KBM-7 (cell line): ENCODE measurements around the gene CACNB4.
"Not testable (repeated sequence)": the region's sequence is repeated elsewhere in the genome, so short reads cannot be mapped to it uniquely, and the experiment has no call there.

Experiments
- DNase-seq: peaks from one replicate; pipeline ENCODE4 v3.0.0-alpha.2; 2015
- in situ Hi-C: fragments of 300-500 bp; cut with MboI; formaldehyde crosslinking; loops from 2 replicates; pipeline ENCODE4 v1.14.3; 2020; ENCODE audit warnings: low sequenced_read_pairs, low pct_unique_long_range_greater_than_20kb, mixed read lengths

The CACNB4 gene

DNA sequence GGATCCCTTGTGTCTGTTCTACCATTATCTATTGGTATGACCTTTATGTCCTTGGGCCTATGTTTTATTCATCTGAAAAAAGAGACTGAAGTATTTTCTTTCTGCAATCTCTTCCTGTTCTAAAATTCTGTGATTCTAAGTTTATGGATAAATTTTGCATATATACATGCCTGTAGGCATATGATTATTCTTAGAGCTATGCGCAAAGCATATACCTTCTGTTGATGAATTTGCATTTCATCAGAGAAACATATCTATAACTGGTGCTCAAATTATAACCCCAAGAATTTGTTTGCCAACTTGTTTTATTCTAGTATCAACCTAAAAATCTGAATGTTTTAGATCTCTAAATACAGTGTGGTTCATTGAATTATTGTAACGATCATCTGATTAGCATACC is 6.7 kb downstream of the CACNB4 start:
- DNase-seq: no peak
- in situ Hi-C loops: no loop called here

GRCh38 chr2:152090726-152091125 is 8.1 kb downstream of the CACNB4 start:
- DNase-seq, in situ Hi-C loops: not testable (repeated sequence)

DNA sequence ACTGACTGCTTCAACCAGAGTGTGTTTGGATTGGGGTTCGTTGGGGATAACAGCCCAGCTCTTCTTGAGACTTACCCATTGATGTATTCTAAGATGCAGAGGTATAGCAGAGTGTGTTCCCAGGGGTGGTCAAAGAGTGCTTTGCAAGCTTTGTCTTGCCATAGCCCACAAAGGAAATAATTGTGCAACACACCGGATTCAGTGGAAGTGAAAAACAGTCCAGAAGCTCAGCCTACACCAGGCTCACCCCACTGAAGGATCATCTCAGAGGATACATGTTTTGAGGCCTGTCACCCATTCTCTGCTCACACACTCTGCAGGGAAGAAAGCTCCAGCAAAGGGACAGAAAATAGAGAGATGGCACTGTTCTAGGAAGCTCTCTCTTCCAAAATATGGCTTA is 9.6 kb downstream of the CACNB4 start:
- in situ Hi-C loops: no loop called here

DNA sequence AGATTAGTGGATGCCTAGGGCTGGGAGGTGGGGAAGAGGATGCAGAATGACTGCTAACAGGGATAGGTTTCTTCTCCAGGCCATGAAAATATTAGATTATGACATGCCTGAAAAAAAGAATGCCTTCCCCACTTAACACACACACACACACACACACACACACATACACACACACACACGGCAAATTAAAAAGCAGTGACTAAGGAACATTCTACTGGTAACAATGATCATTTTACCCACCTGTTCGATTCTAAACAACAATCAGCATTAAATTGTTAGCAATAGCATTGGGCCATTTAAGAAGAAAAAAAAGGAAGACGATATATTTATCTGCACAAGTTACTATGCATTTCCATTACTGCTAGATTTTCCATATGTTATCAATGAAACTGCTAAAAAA is 10.8 kb downstream of the CACNB4 start:
- DNase-seq: no peak
- in situ Hi-C loops: no loop called here

More for the DNA sequence above, 9.6 kb downstream of the CACNB4 start:
- DNase-seq: peak; percentile 71

DNA sequence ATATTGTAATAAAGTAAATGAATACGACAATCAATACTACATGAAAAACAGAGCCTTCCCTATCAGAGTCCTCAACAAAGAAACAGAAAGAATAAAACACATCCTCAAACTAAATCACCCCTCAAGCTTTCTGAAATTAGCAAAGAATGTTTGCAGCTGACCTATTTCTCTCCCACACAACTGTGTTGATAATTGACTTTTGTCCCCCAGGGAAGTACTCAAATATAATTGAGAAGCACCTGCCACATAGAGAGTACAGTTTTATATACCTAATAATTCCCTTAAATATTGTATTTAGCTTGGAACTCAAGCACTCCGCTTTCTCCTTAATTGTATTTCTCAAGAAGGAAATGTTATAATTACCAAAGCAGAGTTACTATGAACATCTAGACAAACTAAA is 12.6 kb downstream of the CACNB4 start:
- DNase-seq: no peak
- in situ Hi-C loops: no loop called here

DNA sequence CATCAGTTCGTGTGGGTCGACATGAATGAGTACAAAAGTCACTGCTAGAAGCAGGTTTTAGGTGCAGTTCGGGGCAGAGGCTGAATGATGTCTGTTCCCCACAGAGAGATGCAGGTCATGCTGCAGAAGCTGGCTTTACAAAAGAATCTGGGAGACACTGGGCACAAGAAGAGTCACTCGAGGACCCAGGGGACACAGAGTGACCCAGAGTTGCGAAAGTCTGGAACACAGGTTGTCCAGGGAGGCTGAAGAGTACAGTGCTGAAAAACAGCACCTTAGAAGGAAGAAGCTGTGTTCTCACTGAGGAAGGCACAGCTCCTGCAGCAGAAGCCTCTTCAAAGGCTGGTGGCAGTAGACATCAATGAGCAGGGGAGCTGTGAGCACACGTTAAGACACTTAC is 14.8 kb downstream of the CACNB4 start:
- in situ Hi-C loops: no loop called here
- DNase-seq: no peak

- in situ Hi-C loops: no loop called here
- no peak for DNase-seq
Measured at GRCh38 chr2:152083202-152083875, 15.5 kb downstream of the CACNB4 start.

GRCh38 chr2:152078662-152079061 is 20.2 kb downstream of the CACNB4 start:
- DNase-seq: no peak
- in situ Hi-C loops: no loop called here

- DNase-seq: no peak
- in situ Hi-C loops: no loop called here
Measured at GRCh38 chr2:152078023-152078422, 20.8 kb downstream of the CACNB4 start.

- no peak for DNase-seq
- in situ Hi-C loops: no loop called here
Measured at GRCh38 chr2:152075461-152076050, 23.3 kb downstream of the CACNB4 start.

DNA sequence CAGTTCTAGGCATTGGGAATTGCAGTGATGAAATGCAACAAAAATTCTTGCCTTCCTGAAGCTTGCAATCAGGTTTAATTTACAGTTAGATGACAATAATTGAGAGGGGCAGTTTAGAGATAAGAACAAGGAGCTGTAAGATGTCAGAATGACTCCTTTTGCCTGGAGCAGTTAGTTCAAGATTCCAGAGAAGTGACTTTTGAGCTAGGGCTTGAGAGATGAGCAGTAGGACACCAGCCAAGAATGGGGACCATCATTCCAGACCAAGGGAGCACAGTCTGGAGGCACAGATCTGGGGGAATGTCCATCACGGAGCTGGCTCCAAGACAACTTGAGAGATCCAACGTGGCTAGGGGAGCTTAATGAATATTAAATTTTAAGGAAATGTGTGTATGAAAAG is 26.8 kb downstream of the CACNB4 start:
- in situ Hi-C loops: no loop called here
- DNase-seq: no peak

GRCh38 chr2:152071518-152071917 is 27.3 kb downstream of the CACNB4 start:
- in situ Hi-C loops: no loop called here

DNA sequence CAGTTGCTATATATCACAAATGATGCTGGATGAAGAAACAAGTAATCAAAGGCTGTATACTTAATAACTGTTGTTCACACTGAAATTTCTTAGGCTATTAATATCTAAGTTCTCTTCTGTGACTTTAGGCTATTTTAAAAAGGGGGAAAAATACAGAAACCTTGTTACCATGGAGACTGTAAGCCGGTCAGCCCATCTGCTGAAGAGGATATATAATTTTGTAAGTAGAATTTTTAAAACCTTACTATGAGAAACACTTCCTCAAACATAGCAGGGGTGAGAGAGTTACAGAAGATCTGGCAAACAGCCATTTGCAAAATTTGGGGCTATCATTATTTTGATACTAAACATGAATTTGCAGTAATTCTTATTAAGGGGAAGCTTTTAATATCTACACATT is 27.8 kb downstream of the CACNB4 start:
- in situ Hi-C loops: no loop called here
- peak; percentile 39 for DNase-seq

More at GRCh38 chr2:152071518-152071917, 27.3 kb downstream of the CACNB4 start:
- DNase-seq: no peak

DNA sequence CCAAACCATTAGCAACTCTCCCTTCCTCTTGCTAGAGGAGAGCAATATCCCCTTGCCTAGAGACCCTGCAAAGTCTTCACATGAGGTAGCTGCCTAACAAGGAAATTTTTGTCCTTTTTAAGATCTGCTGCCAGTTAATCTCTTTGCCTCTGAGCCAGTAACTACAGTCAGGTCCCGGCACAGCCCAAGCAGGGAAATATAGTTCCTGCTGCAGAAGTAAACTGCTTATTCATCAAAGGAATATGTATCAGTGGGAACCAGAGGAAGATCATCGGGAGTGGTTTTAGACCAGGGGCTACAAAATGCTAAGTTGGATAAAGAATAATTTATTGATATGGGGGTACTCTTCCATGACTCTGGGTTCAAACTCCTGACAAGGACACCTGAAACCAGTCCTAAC is 30.6 kb downstream of the CACNB4 start:
- DNase-seq: no peak
- in situ Hi-C loops: no loop called here

DNA sequence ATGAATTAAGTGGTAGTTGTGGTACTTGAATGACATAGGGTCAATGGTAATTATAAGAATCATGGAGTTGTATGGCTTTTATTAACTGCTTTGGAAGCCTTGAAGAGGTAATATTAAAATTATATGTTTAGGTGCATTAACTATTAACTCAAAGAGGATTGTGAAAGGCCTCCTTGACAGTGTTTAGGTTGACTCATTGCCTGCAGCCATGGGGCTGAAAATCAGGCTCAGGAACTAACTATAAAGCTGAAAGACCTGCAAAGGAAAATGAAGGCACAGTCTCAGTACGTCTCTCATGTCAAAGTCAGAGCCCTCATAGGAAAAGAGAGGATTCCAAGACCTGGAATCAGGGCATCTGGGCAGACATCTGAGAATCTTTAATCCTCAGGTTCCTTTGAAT is 31.0 kb downstream of the CACNB4 start:
- no peak for DNase-seq
- in situ Hi-C loops: no loop called here

DNA sequence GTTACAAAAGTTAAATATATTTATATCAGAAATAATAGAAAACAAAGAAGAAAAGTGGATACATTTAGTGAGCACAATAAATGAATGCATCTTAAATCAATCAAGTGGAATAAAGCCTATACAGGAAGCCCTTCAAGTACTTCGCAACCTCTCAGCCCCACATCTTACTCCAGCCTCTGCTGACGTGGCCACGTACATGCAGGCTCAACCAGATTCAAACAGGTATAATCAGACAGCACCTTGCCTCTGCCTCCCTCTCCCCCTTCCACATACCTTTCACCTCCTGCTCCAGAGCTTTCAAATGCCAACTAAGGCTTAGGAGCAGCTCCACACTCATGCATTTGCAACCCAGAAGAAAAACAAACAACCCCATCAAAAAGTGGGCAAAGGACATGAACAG is 32.9 kb downstream of the CACNB4 start:
- in situ Hi-C loops: no loop called here

GRCh38 chr2:152064001-152064400 is 34.8 kb downstream of the CACNB4 start:
- DNase-seq: no peak
- in situ Hi-C loops: no loop called here

More for the DNA sequence above, 32.9 kb downstream of the CACNB4 start:
- no peak for DNase-seq

- no peak for DNase-seq
- in situ Hi-C loops: no loop called here
Measured at GRCh38 chr2:152063325-152063924, 35.4 kb downstream of the CACNB4 start.

- in situ Hi-C loops: no loop called here
- no peak for DNase-seq
Measured at GRCh38 chr2:152062125-152063091, 36.4 kb downstream of the CACNB4 start.

DNA sequence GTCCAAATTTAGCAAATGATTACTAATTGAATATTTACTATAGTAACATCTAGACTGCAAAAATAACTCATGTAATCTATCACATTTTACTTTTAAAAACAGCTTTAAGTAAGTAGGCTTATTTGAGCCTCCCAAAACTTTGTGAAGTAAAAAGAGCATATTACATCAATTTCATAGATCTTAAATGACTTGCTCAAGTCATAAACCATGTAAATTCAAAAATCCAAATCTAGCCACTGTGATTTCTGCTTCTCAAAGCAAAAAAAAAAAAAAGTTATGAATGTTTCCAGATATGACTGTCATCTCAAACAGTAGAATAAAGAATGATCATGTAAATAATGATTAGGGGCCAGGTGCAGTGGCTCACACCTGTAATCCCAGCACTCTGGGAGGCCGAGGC is 37.5 kb downstream of the CACNB4 start:
- DNase-seq: no peak
- in situ Hi-C loops: no loop called here
